ENCODE measurements around the gene NDUFB4. TPM values are rescaled to one million over a fixed set of nuclear protein-coding genes. Genes with fewer than 3 reads are reported as not detected.

NDUFB4 gene
- total and polyA plus RNA-seq, 4 donors = 43.2 to 193 (median 170) TPM

GRCh38 chr3:120649830-120650233, 53.7 kb downstream of the NDUFB4 start:
- H3K27me3 ChIP-seq (ENCODE audit: control insufficient read depth, insufficient read depth, low read length) = no peaks in the 10 kb centered on the region
- H3K36me3 ChIP-seq (ENCODE audit: control insufficient read depth, insufficient read depth, low read length) = no peaks in the 10 kb centered on the region
- whole genome bisulfite sequencing (ENCODE audit: insufficient coverage) = no CpG with 5 or more reads among the region's 3 CpGs
- H3K4me3 ChIP-seq (ENCODE audit: low read depth, low read length) = no peak overlapping the region
- H3K4me1 ChIP-seq (ENCODE audit: control insufficient read depth, insufficient read depth, low read length) = no peaks in the 10 kb centered on the region
- DNase-seq (ENCODE audit: low read depth in 4 of 6, low spot score in 6 of 6) = no peak
- no peaks in the 10 kb centered on the region for H3K9me3 ChIP-seq (ENCODE audit: control insufficient read depth, insufficient read depth, low read length)
- H3K27ac ChIP-seq (ENCODE audit: low read depth, low read length) = no peak overlapping the region

DNA sequence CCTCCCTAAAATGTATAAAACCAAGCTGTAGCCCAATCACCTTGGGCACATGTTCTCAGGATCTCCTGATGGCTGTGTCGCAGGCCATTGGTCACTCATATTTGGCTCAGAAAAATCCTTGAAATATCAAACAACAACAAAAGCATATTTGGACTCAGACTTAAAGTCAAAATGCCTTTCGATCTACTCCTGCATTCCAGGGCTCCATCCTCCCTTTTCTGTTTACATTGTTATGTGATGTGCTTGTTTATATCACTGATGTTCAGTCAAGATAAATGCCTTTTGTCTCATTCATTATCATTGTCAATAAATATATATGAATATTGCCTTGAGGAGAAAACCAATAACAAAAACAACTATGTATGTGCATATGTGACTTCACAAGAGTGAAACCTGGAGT, 54.2 kb downstream of the NDUFB4 start:
- no peaks in the 10 kb centered on the region for H3K27me3 ChIP-seq (ENCODE audit: control insufficient read depth, insufficient read depth, low read length)
- H3K9me3 ChIP-seq (ENCODE audit: control insufficient read depth, insufficient read depth, low read length) = no peaks in the 10 kb centered on the region
- no peaks in the 10 kb centered on the region for H3K4me1 ChIP-seq (ENCODE audit: control insufficient read depth, insufficient read depth, low read length)
- no peak overlapping the region for H3K27ac ChIP-seq (ENCODE audit: low read depth, low read length)
- 100% methylated on average over 1 of the region's 2 CpGs for WGBS (ENCODE audit: insufficient coverage)
- no peak for DNase-seq (ENCODE audit: low read depth in 4 of 6, low spot score in 6 of 6)
- H3K4me3 ChIP-seq (ENCODE audit: low read depth, low read length) = no peak overlapping the region
- H3K36me3 ChIP-seq (ENCODE audit: control insufficient read depth, insufficient read depth, low read length) = no peaks in the 10 kb centered on the region

Other genes starting within 250 kb of the NDUFB4 start
- gene LRRC58, start 247.0 kb upstream of the NDUFB4 start, total RNA-seq = 10 to 100 TPM; 29.1 to 55.1 TPM
- gene LRRC58, start 247.0 kb upstream of the NDUFB4 start, polyA plus RNA-seq (ENCODE audit: insufficient read length in 2 of 2) = 10 to 100 TPM; 16.6 to 25.1 TPM
- 100 to 1,000 TPM; 446 to 722 TPM for gene FSTL1, start 145.3 kb upstream of the NDUFB4 start, total RNA-seq
- 100 to 1,000 TPM; 137 to 193 TPM for gene FSTL1, start 145.3 kb upstream of the NDUFB4 start, polyA plus RNA-seq (ENCODE audit: insufficient read length in 2 of 2)
- under 1 TPM in 1 of 2 donors, not detected in 1; 0.50 TPM for gene HGD, start 85.9 kb downstream of the NDUFB4 start, total RNA-seq
- under 1 TPM; 0.67 to 0.98 TPM for gene HGD, start 85.9 kb downstream of the NDUFB4 start, polyA plus RNA-seq (ENCODE audit: insufficient read length in 2 of 2)
- 10 to 100 TPM; 19.5 to 24.3 TPM for gene RABL3, start 146.2 kb downstream of the NDUFB4 start, total RNA-seq
- gene RABL3, start 146.2 kb downstream of the NDUFB4 start, polyA plus RNA-seq (ENCODE audit: insufficient read length in 2 of 2) = 10 to 100 TPM; 18.7 to 25.5 TPM
- 10 to 100 TPM; 15.4 to 17.9 TPM for gene GTF2E1, start 146.4 kb downstream of the NDUFB4 start, total RNA-seq
- 10 to 100 TPM in 1 of 2 donors, 1 to 10 TPM in 1; 9.9 to 11.0 TPM for gene GTF2E1, start 146.4 kb downstream of the NDUFB4 start, polyA plus RNA-seq (ENCODE audit: insufficient read length in 2 of 2)

All from spinal cord (tissue), 10 donors.